HG03108 (cell line): Measurements from ENCODE around the gene TBC1D23.
"Not testable (repeated sequence)": the region's sequence is repeated elsewhere in the genome, so short reads cannot be mapped to it uniquely, and the experiment has no call there.

Experiments
- ATAC-seq: cut with Tn5 transposase; IDR thresholded peaks from one replicate; pipeline ENCODE4 v1.9.1; 2021; ENCODE audit warnings: moderate library complexity; ENCODE audit not compliant: unreplicated experiment

The TBC1D23 gene

GRCh38 chr3:100254168-100254777 is 6.5 kb upstream of the TBC1D23 start:
- peak; percentile 80 for ATAC-seq

- no peak for ATAC-seq
Measured at GRCh38 chr3:100256731-100257151, 4.1 kb upstream of the TBC1D23 start.

- no peak for ATAC-seq
Measured at GRCh38 chr3:100257586-100257985, 3.2 kb upstream of the TBC1D23 start.

- no peak for ATAC-seq
Measured at GRCh38 chr3:100260081-100260684, 609 bp upstream of the TBC1D23 start.

- no peak for ATAC-seq
Measured at GRCh38 chr3:100261485-100261903, 702 bp downstream of the TBC1D23 start.

- not testable (repeated sequence) for ATAC-seq
Measured at GRCh38 chr3:100262925-100263324, 2.1 kb downstream of the TBC1D23 start.

GRCh38 chr3:100263583-100263982 is 2.8 kb downstream of the TBC1D23 start:
- no peak for ATAC-seq

- no peak for ATAC-seq
Measured at GRCh38 chr3:100264242-100264641, 3.5 kb downstream of the TBC1D23 start.

- no peak for ATAC-seq
Measured at GRCh38 chr3:100265016-100265415, 4.2 kb downstream of the TBC1D23 start.

- ATAC-seq: no peak
Measured at GRCh38 chr3:100266531-100266930, 5.7 kb downstream of the TBC1D23 start.

- ATAC-seq: no peak
Measured at GRCh38 chr3:100268156-100268555, 7.4 kb downstream of the TBC1D23 start.

- no peak for ATAC-seq
Measured at GRCh38 chr3:100269001-100269400, 8.2 kb downstream of the TBC1D23 start.

- ATAC-seq: no peak
Measured at GRCh38 chr3:100269410-100270214, 8.8 kb downstream of the TBC1D23 start.

- no peak for ATAC-seq
Measured at GRCh38 chr3:100270215-100270583, 9.4 kb downstream of the TBC1D23 start.

- ATAC-seq: no peak
Measured at GRCh38 chr3:100271522-100271921, 10.7 kb downstream of the TBC1D23 start.

- not testable (repeated sequence) for ATAC-seq
Measured at GRCh38 chr3:100272797-100273611, 12.2 kb downstream of the TBC1D23 start.

- no peak for ATAC-seq
Measured at GRCh38 chr3:100274361-100274760, 13.6 kb downstream of the TBC1D23 start.

- no peak for ATAC-seq
Measured at GRCh38 chr3:100277255-100277800, 16.5 kb downstream of the TBC1D23 start.

- no peak for ATAC-seq
Measured at GRCh38 chr3:100278910-100279309, 18.1 kb downstream of the TBC1D23 start.

GRCh38 chr3:100288288-100288894 is 27.6 kb downstream of the TBC1D23 start:
- no peak for ATAC-seq
